HepG2 (cell line): Measurements from ENCODE around the gene FNBP1L. TPM values are rescaled to one million over a fixed set of nuclear protein-coding genes. Genes with fewer than 3 reads are reported as not detected.

Experiments
- ATF5 ChIP-seq: sonication (generic); formaldehyde crosslinking; IDR thresholded peaks from 2 replicates; pipeline ENCODE4 v1.4.0; 2020; ENCODE audit warnings: mild to moderate bottlenecking, low read depth, missing genetic modification reagents
- BCL3 ChIP-seq: sonication (generic); formaldehyde crosslinking; IDR thresholded peaks from 2 replicates; pipeline ENCODE4 v1.5.1; 2020; ENCODE audit warnings: mild to moderate bottlenecking, missing genetic modification reagents, moderate library complexity
- CBX2 ChIP-seq, 2 experiments: fragments of 200-600 bp in 1 of 2; sonication (generic); formaldehyde crosslinking in 1 of 2; IDR thresholded peaks; 2 replicates each; pipeline versions ENCODE4 v1.7.0 to v1.8.1; 2018 to 2022; ENCODE audit warnings: low read depth in 2 of 2, low read length in 1 of 2, mild to moderate bottlenecking in 1 of 2, missing genetic modification reagents in 1 of 2
- HMGXB4 ChIP-seq, 2 experiments: sonication (generic) in 1 of 2; formaldehyde crosslinking in 1 of 2; IDR thresholded peaks; 2 replicates each; pipeline versions ENCODE4 v1.4.0 to v1.6.1; 2018 to 2020; ENCODE audit warnings: missing genetic modification reagents in 2 of 2, borderline replicate concordance in 1 of 2, low read depth in 1 of 2, mild to moderate bottlenecking in 1 of 2, missing biosample characterization in 1 of 2
- IRF1 ChIP-seq: sonication (generic); formaldehyde crosslinking; IDR thresholded peaks from 2 replicates; pipeline ENCODE4 v1.4.0; 2020; ENCODE audit warnings: low read depth, mild to moderate bottlenecking, missing genetic modification reagents
- MAF1 ChIP-seq: sonication (generic); formaldehyde crosslinking; IDR thresholded peaks from 2 replicates; pipeline ENCODE4 v1.5.0; 2020; ENCODE audit warnings: missing genetic modification reagents, borderline replicate concordance
- YEATS2 ChIP-seq: sonication (generic); formaldehyde crosslinking; IDR thresholded peaks from 2 replicates; pipeline ENCODE4 v1.4.0; 2020; ENCODE audit warnings: missing genetic modification reagents, borderline replicate concordance
- ZBTB26 ChIP-seq: IDR thresholded peaks from 2 replicates; pipeline ENCODE4 v1.6.1; 2016; ENCODE audit warnings: missing compliant biosample characterization, missing genetic modification reagents, borderline replicate concordance
- ZNF180 ChIP-seq: sonication (generic); formaldehyde crosslinking; IDR thresholded peaks from 2 replicates; pipeline ENCODE4 v1.4.0; 2020; ENCODE audit warnings: low read depth, missing genetic modification reagents, borderline replicate concordance
- ZNF274 ChIP-seq: sonication (generic); formaldehyde crosslinking; IDR thresholded peaks from 2 replicates; pipeline ENCODE4 v1.5.1; 2020; ENCODE audit warnings: mild to moderate bottlenecking, missing genetic modification reagents
- ZNF329 ChIP-seq: sonication (generic); formaldehyde crosslinking; IDR thresholded peaks from 2 replicates; pipeline ENCODE4 v1.9.0; 2021; ENCODE audit warnings: low read depth, mild to moderate bottlenecking, missing genetic modification reagents
- ZNF530 ChIP-seq: sonication (generic); formaldehyde crosslinking; IDR thresholded peaks from 2 replicates; pipeline ENCODE4 v1.5.0; 2020; ENCODE audit warnings: low read depth, mild to moderate bottlenecking, missing genetic modification reagents
- ZNF670 ChIP-seq: sonication (generic); formaldehyde crosslinking; IDR thresholded peaks from 2 replicates; pipeline ENCODE4 v1.8.0; 2022; ENCODE audit warnings: mild to moderate bottlenecking, missing genetic modification reagents, borderline replicate concordance
- ZNF713 ChIP-seq: sonication (generic); formaldehyde crosslinking; IDR thresholded peaks from 2 replicates; pipeline ENCODE4 v1.4.0; 2020; ENCODE audit warnings: mild to moderate bottlenecking, missing genetic modification reagents
- polyA plus RNA-seq, 8 experiments: library from polyadenylated mRNA; depleted of rRNA in 3 of 8; stranded (reverse) in 7 of 8; unstranded in 1 of 8; fragments of >200 nt; fragmentation: Illumina TruSeq in 4 of 8; extraction: Trizol in 4 of 8; gene quantifications; 2 replicates each; pipeline versions ENCODE4 v1.2.1 to v1.2.3, GENCODE V29; 2011 to 2016; ENCODE audit warnings: low read depth in 4 of 8, missing spikeins in 1 of 8, mixed read lengths in 1 of 8; ENCODE audit not compliant: insufficient read depth in 1 of 8
- total RNA-seq, 5 experiments: library from RNA; depleted of rRNA; stranded (reverse); fragments of >200 nt; fragmentation: Illumina TruSeq; extraction: Trizol; gene quantifications; 2 replicates each; pipeline ENCODE4 v1.2.3, GENCODE V29; 2016; ENCODE audit warnings: low read depth in 1 of 5
- TF ChIP-seq, protein P1 (sequence below): sonication (generic); formaldehyde crosslinking; IDR thresholded peaks from 2 replicates; pipeline ENCODE4 v1.5.0; 2020; ENCODE audit warnings: missing genetic modification reagents
- TF ChIP-seq, protein P2 (sequence below): sonication (generic); formaldehyde crosslinking; IDR thresholded peaks from 2 replicates; pipeline ENCODE4 v1.4.0; 2020; ENCODE audit warnings: missing genetic modification reagents

Gene FNBP1L
- total and polyA plus RNA-seq, 2 of the 13 experiments (the other 11 are each of a cell fraction or from before 2014, with no cell fraction given): 24.1 to 27.1 TPM

DNA sequence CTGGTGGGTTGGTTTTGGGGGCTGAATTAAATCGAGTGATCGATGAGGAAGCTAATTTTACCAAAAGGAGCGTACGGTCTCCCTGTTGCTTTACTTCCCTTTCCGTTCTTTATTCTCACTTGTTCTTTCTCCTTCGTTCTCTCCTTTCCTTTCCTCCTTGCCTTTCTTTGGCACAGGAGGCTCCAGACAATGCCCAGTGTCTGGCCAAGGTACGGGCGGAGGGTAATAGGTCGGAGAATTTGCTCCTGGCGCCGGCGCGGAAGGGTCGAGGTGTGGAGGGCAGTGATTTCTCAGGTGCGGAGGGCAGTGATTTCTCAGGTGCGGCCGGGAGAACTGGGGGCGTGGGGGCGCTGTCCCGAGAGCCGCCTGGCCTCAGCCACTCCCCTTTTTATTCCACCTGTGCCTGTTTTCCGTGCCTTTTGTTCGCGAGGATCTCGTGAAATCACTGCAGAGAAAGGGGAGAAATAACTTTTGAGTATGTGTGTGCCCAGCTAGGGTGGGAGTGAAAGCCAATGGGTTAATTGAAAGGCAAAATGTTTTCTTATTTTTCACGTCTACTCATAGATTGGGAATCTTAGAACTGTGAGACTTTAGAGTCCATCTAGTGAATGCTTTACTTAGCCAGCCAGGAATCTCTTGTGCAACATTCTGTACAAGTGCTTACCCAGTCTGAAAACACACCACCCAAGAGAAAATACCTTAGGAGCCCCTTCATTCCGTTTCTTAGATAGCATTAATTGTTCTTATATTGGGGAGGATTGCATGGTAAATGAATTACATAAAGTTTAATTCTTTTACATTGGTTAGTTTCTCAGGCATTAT is 1.3 kb downstream of the FNBP1L start (continued):
- no peak for TF ChIP-seq ZBTB26 (CRISPR knock-in tag)
- TF ChIP-seq, protein P1, sequence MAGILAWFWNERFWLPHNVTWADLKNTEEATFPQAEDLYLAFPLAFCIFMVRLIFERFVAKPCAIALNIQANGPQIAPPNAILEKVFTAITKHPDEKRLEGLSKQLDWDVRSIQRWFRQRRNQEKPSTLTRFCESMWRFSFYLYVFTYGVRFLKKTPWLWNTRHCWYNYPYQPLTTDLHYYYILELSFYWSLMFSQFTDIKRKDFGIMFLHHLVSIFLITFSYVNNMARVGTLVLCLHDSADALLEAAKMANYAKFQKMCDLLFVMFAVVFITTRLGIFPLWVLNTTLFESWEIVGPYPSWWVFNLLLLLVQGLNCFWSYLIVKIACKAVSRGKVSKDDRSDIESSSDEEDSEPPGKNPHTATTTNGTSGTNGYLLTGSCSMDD (CRISPR knock-in tag): no peak
- no peak for TF ChIP-seq ZNF180 (CRISPR knock-in tag)
- no peak for TF ChIP-seq ZNF713
- no peak for TF ChIP-seq CBX2 (IDR thresholded peaks at IDR 0.05; ENCODE audit: low read depth, low read length)
- no peak for TF ChIP-seq CBX2 (CRISPR knock-in tag; IDR thresholded peaks at IDR 0.05; ENCODE audit: low read depth)
- no peak for TF ChIP-seq YEATS2 (CRISPR knock-in tag)
- TF ChIP-seq HMGXB4 (CRISPR knock-in tag; IDR thresholded peaks at IDR 0.05; ENCODE audit: borderline replicate concordance in 1 of 2, low read depth in 1 of 2): peak in 1 of 2 experiments; percentile 71; a peak in 1 of 4 replicates
- no peak for TF ChIP-seq ZNF274 (CRISPR knock-in tag)
- no peak for TF ChIP-seq MAF1
- no peak for TF ChIP-seq ZNF670 (CRISPR knock-in tag)
- no peak for TF ChIP-seq ZNF329 (CRISPR knock-in tag)
- TF ChIP-seq, protein P2, sequence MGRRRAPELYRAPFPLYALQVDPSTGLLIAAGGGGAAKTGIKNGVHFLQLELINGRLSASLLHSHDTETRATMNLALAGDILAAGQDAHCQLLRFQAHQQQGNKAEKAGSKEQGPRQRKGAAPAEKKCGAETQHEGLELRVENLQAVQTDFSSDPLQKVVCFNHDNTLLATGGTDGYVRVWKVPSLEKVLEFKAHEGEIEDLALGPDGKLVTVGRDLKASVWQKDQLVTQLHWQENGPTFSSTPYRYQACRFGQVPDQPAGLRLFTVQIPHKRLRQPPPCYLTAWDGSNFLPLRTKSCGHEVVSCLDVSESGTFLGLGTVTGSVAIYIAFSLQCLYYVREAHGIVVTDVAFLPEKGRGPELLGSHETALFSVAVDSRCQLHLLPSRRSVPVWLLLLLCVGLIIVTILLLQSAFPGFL: no peak
- no peak for TF ChIP-seq ATF5 (CRISPR knock-in tag)
- no peak for TF ChIP-seq BCL3
- TF ChIP-seq IRF1: no peak
- no peak for TF ChIP-seq ZNF530 (CRISPR knock-in tag)
